ENCODE data around the gene SMAGP.

DNA sequence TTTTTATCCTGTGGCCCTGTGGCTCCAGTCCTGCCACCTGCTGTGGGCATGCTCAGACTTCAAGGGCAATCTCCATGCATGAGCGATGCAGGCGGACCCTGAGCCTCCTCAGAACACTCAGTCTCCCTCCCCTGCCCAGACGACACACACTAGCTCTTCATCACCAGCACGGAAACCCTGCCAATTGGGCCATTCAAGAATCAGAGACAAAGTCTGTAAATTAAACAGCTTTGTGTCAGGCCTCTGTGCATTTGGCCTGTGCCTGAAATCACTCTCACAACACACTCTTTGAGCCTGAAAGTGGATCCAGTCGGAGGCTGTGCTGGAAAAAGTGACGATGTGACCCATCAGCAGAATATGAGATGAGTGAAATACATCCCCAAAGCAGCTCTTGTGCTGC is 64.9 kb downstream of the SMAGP start:
- TF ChIP-seq EZH2phosphoT487 (IDR thresholded peaks at IDR 0.05; ENCODE audit: insufficient read depth, low read depth) (no peak), EZH2 (IDR thresholded peaks at IDR 0.05; ENCODE audit: insufficient read depth, poor library complexity, severe bottlenecking) (no peak)
